ENCODE results near the gene YTHDC1.

GRCh38 chr4:68287704-68288392 lies 62.0 kb downstream of the YTHDC1 start:
- TF ChIP-seq CTCF (IDR thresholded peaks at IDR 0.05) (no peak), POLR2A (IDR thresholded peaks at IDR 0.05) (no peak), POLR2AphosphoS5 (IDR thresholded peaks at IDR 0.05) (no peak), EP300 (IDR thresholded peaks at IDR 0.05) (no peak)
